SK-N-SH (cell line): ENCODE measurements around the gene AKT1. TPM values are rescaled to one million over a fixed set of nuclear protein-coding genes. Genes with fewer than 3 reads are reported as not detected.

Experiments
- CTCF ChIA-PET: fragments of 300-600, 350-600 bp; formaldehyde crosslinking; extraction: SDS; loops from one replicate; lab custom pipeline; 2021; lab: Yijun Ruan, JAX
- POLR2A ChIA-PET: fragments of 350-600 bp; sonication (Branson Sonifier 250); formaldehyde crosslinking; extraction: SDS; loops from one replicate; lab custom pipeline; 2020; ENCODE audit warnings: antibody characterized with exemption, inconsistent platforms; lab: Yijun Ruan, JAX
- DNase-seq: peaks from one replicate; pipeline ENCODE4 v3.0.0; 2012
- H2AFZ ChIP-seq: fragments of 200-600 bp; sonication (generic); 2 replicates; pipeline ENCODE4 v1.8.1; 2016; ENCODE audit warnings: antibody characterized with exemption, mild to moderate bottlenecking, low read depth
- H3F3A ChIP-seq: fragments of 200-600 bp; sonication (generic); replicated peaks from 2 replicates; pipeline ENCODE3; 2016; ENCODE audit warnings: antibody characterized with exemption, mild to moderate bottlenecking; ENCODE audit not compliant: insufficient read depth
- H3K27ac ChIP-seq, 2 experiments: fragments of 200-500 bp in 1 of 2; fragments of 200-600 bp in 1 of 2; sonication (Bioruptor generic) in 1 of 2; sonication (generic), shearing (Covaris generic) in 1 of 2; 2 replicates each; pipeline versions ENCODE4 v1.5.1 to v1.6.1; 2014 to 2016; ENCODE audit warnings: low read depth in 2 of 2, inconsistent platforms in 1 of 2, low read length in 1 of 2, mild to moderate bottlenecking in 1 of 2, mixed read lengths in 1 of 2
- H3K27me3 ChIP-seq: fragments of 200-600 bp; sonication (generic), shearing (Covaris generic); 2 replicates; pipeline ENCODE4 v1.6.1; 2016; ENCODE audit warnings: mixed run types; ENCODE audit not compliant: insufficient read depth
- H3K36me3 ChIP-seq, 2 experiments: fragments of 200-500 bp in 1 of 2; fragments of 200-600 bp in 1 of 2; sonication (Bioruptor generic) in 1 of 2; sonication (generic) in 1 of 2; replicated peaks in 1 of 2; 2 replicates each; pipeline versions ENCODE3 to v1.5.1; 2014 to 2016; ENCODE audit warnings: low read length in 1 of 2, mild to moderate bottlenecking in 1 of 2; ENCODE audit not compliant: insufficient read depth in 2 of 2, control insufficient read depth in 1 of 2
- H3K4me1 ChIP-seq, 2 experiments: fragments of 200-500 bp in 1 of 2; fragments of 200-600 bp in 1 of 2; sonication (Bioruptor generic) in 1 of 2; sonication (generic), shearing (Covaris generic) in 1 of 2; 2 replicates each; pipeline versions ENCODE4 v1.5.1 to v1.6.1; 2014 to 2016; ENCODE audit warnings: low read depth in 1 of 2, low read length in 1 of 2, mixed run types in 1 of 2; ENCODE audit not compliant: insufficient read depth in 2 of 2, control insufficient read depth in 1 of 2
- H3K4me2 ChIP-seq: fragments of 200-600 bp; sonication (generic), shearing (Covaris generic); 2 replicates; pipeline ENCODE4 v1.6.1; 2017; ENCODE audit warnings: mixed run types
- H3K4me3 ChIP-seq, 2 experiments: fragments of 200-500 bp in 1 of 2; fragments of 200-600 bp in 1 of 2; sonication (Bioruptor generic) in 1 of 2; sonication (generic), shearing (Covaris generic) in 1 of 2; 2 replicates each; pipeline versions ENCODE4 v1.5.1 to v1.8.1; 2014 to 2016; ENCODE audit warnings: low read depth in 2 of 2, inconsistent platforms in 1 of 2, low read length in 1 of 2, mild to moderate bottlenecking in 1 of 2, mixed read lengths in 1 of 2, moderate library complexity in 1 of 2
- H3K79me2 ChIP-seq: fragments of 200-600 bp; sonication (generic); 2 replicates; pipeline ENCODE4 v1.8.1; 2017; ENCODE audit warnings: mild to moderate bottlenecking; ENCODE audit not compliant: insufficient read depth
- H3K9ac ChIP-seq: fragments of 200-600 bp; sonication (generic); 2 replicates; pipeline ENCODE4 v1.6.1; 2017; ENCODE audit warnings: mixed run types
- H3K9me2 ChIP-seq: fragments of 200-600 bp; sonication (generic); 2 replicates; pipeline ENCODE4 v1.6.1; 2017; ENCODE audit warnings: mixed run types
- H3K9me3 ChIP-seq: fragments of 200-600 bp; sonication (generic); 2 replicates; pipeline ENCODE4 v1.6.1; 2017; ENCODE audit warnings: mixed run types, mild to moderate bottlenecking, moderate library complexity
- H4K20me1 ChIP-seq: fragments of 200-600 bp; sonication (generic); 2 replicates; pipeline ENCODE4 v1.6.1; 2017; ENCODE audit warnings: mild to moderate bottlenecking, mixed run types; ENCODE audit not compliant: insufficient read depth
- ELF1 ChIP-seq: IDR thresholded peaks from 2 replicates; pipeline ENCODE4 v1.4.0; 2012
- EP300 ChIP-seq, 2 experiments: IDR thresholded peaks; 2 replicates each; pipeline versions ENCODE4 v1.4.0 to v1.6.1; 2012; ENCODE audit warnings: borderline replicate concordance in 1 of 2, low read depth in 1 of 2, low read length in 1 of 2
- FOSL2 ChIP-seq: IDR thresholded peaks from 2 replicates; pipeline ENCODE4 v1.4.0; 2012; ENCODE audit warnings: low read depth, mild to moderate bottlenecking, moderate library complexity, borderline replicate concordance
- FOXJ3 ChIP-seq: sonication (generic); formaldehyde crosslinking; IDR thresholded peaks from 2 replicates; pipeline ENCODE4 v1.5.1; 2020; ENCODE audit warnings: mild to moderate bottlenecking, missing genetic modification reagents
- GATA2 ChIP-seq: sonication (generic); formaldehyde crosslinking; IDR thresholded peaks from 2 replicates; pipeline ENCODE4 v1.5.0; 2020; ENCODE audit warnings: mild to moderate bottlenecking, missing genetic modification reagents
- JUND ChIP-seq: IDR thresholded peaks from 2 replicates; pipeline ENCODE4 v1.4.0; 2012
- MEF2A ChIP-seq: IDR thresholded peaks from 2 replicates; pipeline ENCODE4 v1.4.0; 2012; ENCODE audit warnings: low read depth, borderline replicate concordance
- POLR2AphosphoS5 ChIP-seq: IDR thresholded peaks from 2 replicates; pipeline ENCODE4 v1.6.1; 2012; ENCODE audit warnings: low read depth, low read length
- RAD21 ChIP-seq: IDR thresholded peaks from 2 replicates; pipeline ENCODE4 v1.6.1; 2012; ENCODE audit warnings: mild to moderate bottlenecking, low read length
- REST ChIP-seq: IDR thresholded peaks from 2 replicates; pipeline ENCODE4 v1.6.1; 2012; ENCODE audit warnings: mild to moderate bottlenecking, low read depth, low read length, moderate library complexity
- RXRA ChIP-seq: IDR thresholded peaks from 2 replicates; pipeline ENCODE4 v1.4.0; 2012; ENCODE audit warnings: low read depth, mild to moderate bottlenecking, borderline replicate concordance
- SMC3 ChIP-seq: IDR thresholded peaks from 2 replicates; pipeline ENCODE4 v1.6.1; 2012; ENCODE audit warnings: low read depth, low read length, improper control_type of control experiment
- TCF12 ChIP-seq: IDR thresholded peaks from 2 replicates; pipeline ENCODE4 v1.4.0; 2012
- ZBTB33 ChIP-seq: IDR thresholded peaks from 2 replicates; pipeline ENCODE4 v1.4.0; 2012; ENCODE audit warnings: low read depth, borderline replicate concordance
- WGBS: methylation state at CpG from one replicate; pipeline ENCODE4 v1.1.6; 2017; ENCODE audit warnings: low lambda C conversion rate; 5-methylcytosine and 5-hydroxymethylcytosine counted together
- polyA plus RNA-seq, 3 experiments: library from polyadenylated mRNA; depleted of rRNA; stranded (reverse); fragments of >200 nt; gene quantifications; 2 replicates each; pipeline ENCODE4 v1.2.3, GENCODE V29; 2012
- TF ChIP-seq, protein P1 (sequence below): fragments of 200-600 bp; sonication (generic); IDR thresholded peaks from 2 replicates; pipeline ENCODE4 v1.6.1; 2017; ENCODE audit warnings: antibody characterized with exemption, mild to moderate bottlenecking, moderate library complexity
- TF ChIP-seq, protein P2 (sequence below): IDR thresholded peaks from 2 replicates; pipeline ENCODE4 v1.4.0; 2012; ENCODE audit warnings: low read depth, borderline replicate concordance

The AKT1 gene
- polyA plus RNA-seq, 1 of the 3 experiments (the other 2 are of a cell fraction): 198 TPM

DNA sequence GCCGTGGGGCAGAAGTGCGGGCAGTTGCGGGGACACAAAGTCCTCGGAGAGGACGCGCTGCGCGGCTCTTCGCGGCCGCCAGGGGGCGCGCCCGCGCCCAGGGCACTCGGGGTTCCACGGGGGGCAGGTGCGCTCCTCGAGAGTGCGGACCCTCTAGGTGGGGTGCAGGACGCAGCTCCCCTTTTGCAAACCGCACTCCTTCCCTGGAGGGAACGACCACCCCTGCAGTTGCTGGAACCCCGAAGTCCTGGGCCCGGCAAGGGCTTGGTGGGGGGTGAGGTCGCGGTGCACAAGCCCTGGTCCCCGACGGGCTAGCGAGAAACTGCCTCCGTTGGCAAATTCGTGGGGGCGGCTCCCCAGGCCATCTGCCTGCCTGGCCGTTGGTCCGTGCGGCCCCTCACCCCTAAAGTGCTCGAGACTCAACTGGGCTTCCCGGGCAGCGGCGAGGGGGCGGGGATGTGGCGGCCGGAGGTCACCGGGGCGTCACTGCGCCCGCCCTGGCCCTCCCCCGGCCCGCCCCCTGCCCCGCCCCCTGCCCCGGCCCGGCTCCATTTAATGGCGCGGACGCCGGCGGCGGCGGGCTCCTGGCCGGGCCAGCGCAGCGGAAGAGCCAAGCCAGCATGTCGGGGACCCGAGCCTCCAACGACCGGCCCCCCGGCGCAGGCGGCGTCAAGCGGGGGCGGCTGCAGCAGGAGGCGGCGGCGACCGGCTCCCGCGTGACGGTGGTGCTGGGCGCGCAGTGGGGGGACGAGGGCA is 71.7 kb downstream of the AKT1 start, which contains the start of gene ADSS1:
Gene ADSS1 (plus strand): TSS at position 579 of the 756 bp plus-strand sequence. CDS start 42 bp downstream, at position 621.
- Histone ChIP-seq H3K36me3 (peaks cover 4 to 5% of the 10 kb centered on the region in 2 experiments), H4K20me1 (peaks cover 11% of the 10 kb centered on the region; the same call in 1 of the 2 replicates), H3K27ac (peak within 1 kb of the TSS in 1 of 2 experiments; percentile 80; a peak in 1 of 4 replicates), H3K9me3 (no peaks in the 10 kb centered on the region), H3K9ac (peak within 1 kb of the TSS; percentile 57; the same call in 1 of the 2 replicates), H3K79me2 (no peaks in the 10 kb centered on the region), H2AFZ (no peak within 1 kb of the TSS), H3K4me2 (peak within 1 kb of the TSS; percentile 81), H3F3A (no peaks in the 10 kb centered on the region), H3K4me3 (peak within 1 kb of the TSS; percentile 60 to 69), H3K4me1 (peaks cover 0 to 35% of the 10 kb centered on the region in 2 experiments; a peak in 2 of 4 replicates), H3K27me3 (no peaks in the 10 kb centered on the region), H3K9me2 (no peaks in the 10 kb centered on the region)
- ChIA-PET CTCF (interaction anchor here (0.6 to 3.8 kb wide), 22 partner anchors 10 to 696 kb away, joined by 3 to 23 read pairs (median 5); partner anchors contain the start of genes INF2 and SIVA1), POLR2A (no interaction called here)
- WGBS: 25% methylated on average over 18 of the region's 82 CpGs
- peak; percentile 98 for DNase-seq
- TF ChIP-seq, protein P1, sequence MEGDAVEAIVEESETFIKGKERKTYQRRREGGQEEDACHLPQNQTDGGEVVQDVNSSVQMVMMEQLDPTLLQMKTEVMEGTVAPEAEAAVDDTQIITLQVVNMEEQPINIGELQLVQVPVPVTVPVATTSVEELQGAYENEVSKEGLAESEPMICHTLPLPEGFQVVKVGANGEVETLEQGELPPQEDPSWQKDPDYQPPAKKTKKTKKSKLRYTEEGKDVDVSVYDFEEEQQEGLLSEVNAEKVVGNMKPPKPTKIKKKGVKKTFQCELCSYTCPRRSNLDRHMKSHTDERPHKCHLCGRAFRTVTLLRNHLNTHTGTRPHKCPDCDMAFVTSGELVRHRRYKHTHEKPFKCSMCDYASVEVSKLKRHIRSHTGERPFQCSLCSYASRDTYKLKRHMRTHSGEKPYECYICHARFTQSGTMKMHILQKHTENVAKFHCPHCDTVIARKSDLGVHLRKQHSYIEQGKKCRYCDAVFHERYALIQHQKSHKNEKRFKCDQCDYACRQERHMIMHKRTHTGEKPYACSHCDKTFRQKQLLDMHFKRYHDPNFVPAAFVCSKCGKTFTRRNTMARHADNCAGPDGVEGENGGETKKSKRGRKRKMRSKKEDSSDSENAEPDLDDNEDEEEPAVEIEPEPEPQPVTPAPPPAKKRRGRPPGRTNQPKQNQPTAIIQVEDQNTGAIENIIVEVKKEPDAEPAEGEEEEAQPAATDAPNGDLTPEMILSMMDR: peak; percentile 67
- TF ChIP-seq RAD21: 0 out of 2 replicates have a peak, but pooled peaks have one; percentile 14
- peak; percentile 36; the same call in 1 of the 2 replicates for TF ChIP-seq POLR2AphosphoS5
- no peak for TF ChIP-seq FOSL2
- no peak for TF ChIP-seq JUND

- Histone ChIP-seq H3F3A (no peaks in the 10 kb centered on the region), H4K20me1 (peaks cover 11% of the 10 kb centered on the region; the same call in 1 of the 2 replicates), H3K9me3 (no peaks in the 10 kb centered on the region), H3K27ac (no peak overlapping the region), H3K36me3 (peaks cover 4 to 5% of the 10 kb centered on the region in 2 experiments), H3K4me1 (peaks cover 0 to 35% of the 10 kb centered on the region in 2 experiments; a peak in 2 of 4 replicates), H2AFZ (no peak overlapping the region), H3K79me2 (no peaks in the 10 kb centered on the region), H3K9me2 (no peaks in the 10 kb centered on the region), H3K27me3 (no peaks in the 10 kb centered on the region), H3K4me2 (peak overlapping the region; percentile 81), H3K9ac (no peak overlapping the region), H3K4me3 (peak overlapping the region in 1 of 2 experiments; percentile 69; a peak in 2 of 4 replicates)
- 87% methylated on average over 21 of the region's 26 CpGs for WGBS
- ChIA-PET CTCF (interaction anchor here (0.6 to 3.8 kb wide), 22 partner anchors 11 to 695 kb away, joined by 3 to 23 read pairs (median 5); partner anchors contain the start of genes INF2 and SIVA1), POLR2A (no interaction called here)
- no peak for DNase-seq
- TF ChIP-seq ZBTB33 (no peak), TCF12 (no peak), REST (no peak), RXRA (no peak), FOXJ3 (CRISPR knock-in tag) (no peak), GATA2 (CRISPR knock-in tag) (no peak), MEF2A (no peak), RAD21 (no peak), SMC3 (no peak), ELF1 (no peak), EP300 (IDR thresholded peaks at IDR 0.05; ENCODE audit: borderline replicate concordance in 1 of 2, low read depth in 1 of 2, low read length in 1 of 2) (no peak)
- TF ChIP-seq, protein P2, sequence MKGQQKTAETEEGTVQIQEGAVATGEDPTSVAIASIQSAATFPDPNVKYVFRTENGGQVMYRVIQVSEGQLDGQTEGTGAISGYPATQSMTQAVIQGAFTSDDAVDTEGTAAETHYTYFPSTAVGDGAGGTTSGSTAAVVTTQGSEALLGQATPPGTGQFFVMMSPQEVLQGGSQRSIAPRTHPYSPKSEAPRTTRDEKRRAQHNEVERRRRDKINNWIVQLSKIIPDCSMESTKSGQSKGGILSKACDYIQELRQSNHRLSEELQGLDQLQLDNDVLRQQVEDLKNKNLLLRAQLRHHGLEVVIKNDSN: no peak
Measured at GRCh38 chr14:104722938-104723650, 72.5 kb downstream of the AKT1 start.
